ENCODE data around the gene SCUBE1.

- TF ChIP-seq EP300 (IDR thresholded peaks at IDR 0.05) (no peak), CTCF (IDR thresholded peaks at IDR 0.05) (no peak), POLR2A (IDR thresholded peaks at IDR 0.05) (no peak), POLR2AphosphoS5 (IDR thresholded peaks at IDR 0.05) (no peak)
These were observed 47.7 kb upstream of the SCUBE1 start for GRCh38 chr22:43390872-43391271.
